Activated CD4-positive, CD25-positive, alpha-beta regulatory T cell treated with anti-CD3 and anti-CD28 coated beads, Interleukin-2, amount 50 U/mL, for 72 hours (primary cell): Measurements from ENCODE around the gene TMEM151A.

Source experiments
- DNase-seq: peaks from one replicate; pipeline ENCODE4 v3.0.0; 2021

The TMEM151A gene

DNA sequence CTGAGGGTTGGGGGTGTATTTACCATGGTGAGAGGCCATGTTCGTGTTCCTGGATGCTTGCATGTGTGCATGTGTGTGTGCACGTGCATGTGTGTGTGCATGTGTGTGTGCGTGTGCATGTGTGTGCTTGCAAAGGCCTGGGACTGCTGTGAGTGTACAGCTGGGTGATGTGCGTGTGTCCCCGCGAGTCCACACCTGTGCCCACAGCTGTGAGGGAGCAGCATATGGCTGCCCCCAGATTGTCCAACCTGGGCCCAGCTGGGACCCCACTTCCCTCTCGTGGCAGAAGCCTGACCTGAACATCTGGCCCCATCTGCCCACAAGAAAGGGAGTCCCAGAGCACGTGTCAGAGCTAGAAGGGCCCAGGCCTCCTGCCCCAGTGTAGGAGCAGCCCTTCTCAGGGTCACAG is 33.6 kb downstream of the TMEM151A start:
- no peak for DNase-seq

DNA sequence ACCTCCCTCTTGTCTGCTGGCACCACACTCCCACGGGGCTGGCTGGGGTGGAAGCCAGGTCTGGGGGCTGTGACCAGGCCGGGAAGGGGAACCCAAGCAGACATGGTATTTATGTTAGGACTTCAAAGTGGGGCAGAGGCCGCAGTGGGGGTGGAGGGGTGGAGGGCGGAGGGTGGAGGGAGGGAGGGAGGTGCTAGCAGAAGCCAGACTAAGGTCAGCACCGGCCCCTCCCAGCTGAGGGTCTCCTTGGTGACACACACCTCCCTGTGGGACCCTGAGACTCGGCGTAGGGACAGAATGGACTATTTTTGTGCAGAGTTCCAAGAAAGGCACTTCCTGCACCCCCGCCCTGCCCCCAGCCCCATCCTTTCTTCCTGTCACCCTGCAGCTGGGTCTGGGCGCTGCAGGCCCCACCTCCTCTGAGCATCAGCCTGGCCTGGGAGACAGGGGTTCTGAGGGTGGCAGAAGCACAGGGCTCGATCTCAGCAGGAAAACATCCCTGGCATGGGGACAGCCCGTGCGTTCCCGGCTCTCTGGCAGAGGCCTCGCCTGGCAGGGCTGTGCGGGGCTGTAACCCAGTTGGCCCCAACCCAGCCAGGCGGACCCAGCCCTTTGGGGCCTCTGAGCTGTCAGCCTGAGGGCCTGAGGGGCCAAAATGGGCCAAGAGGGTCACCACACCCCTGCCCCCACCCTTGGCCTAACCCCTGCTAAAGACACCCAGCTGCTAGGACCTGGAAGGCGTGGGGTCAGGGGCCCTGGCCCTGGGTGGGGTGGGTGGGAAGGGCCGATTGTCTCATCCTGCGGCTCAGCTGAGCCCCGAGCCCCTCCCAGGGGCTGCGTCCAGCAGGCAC is 34.8 kb downstream of the TMEM151A start:
- no peak for DNase-seq

DNA sequence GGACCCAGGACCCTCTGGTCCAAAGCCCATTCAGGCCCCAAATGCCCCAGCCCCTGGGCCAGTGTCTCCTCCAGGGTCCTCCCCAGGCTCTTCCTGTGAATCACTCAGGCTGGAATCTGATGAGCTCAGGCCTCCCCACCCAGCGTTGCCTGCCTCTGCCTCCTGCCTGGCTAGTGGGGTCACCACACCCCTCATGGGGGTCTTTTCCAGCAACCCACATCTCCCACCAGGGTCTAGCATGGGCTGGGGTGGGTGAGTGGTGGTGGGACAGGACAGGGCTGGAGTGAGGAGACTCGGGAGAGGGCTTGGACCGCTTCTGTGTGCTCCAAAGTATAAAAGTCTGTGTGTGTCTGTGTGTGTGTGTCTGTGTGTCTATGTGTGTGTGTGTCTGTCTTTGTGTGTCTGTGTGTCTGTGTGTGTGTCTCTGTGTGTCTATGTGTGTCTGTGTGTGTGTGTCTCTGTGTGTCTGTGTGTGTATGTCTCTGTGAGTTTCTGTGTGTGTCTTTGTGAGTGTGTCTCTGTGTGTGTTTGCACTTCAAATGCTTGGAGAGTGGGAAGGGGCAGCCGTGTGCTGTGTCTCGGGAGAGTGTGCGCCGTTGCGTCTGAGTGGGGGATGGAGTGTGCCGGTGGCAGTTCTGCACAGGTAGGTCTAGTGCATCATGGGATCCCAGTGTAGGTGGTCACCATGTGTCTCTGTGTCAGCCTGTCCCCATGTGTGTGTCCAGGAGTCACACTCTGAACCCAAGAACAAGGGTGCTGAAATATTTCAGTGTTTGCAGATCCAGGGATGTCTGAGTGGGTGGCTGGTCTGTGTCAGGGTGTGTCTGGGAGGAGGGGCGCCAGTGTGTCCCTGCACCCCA is 35.7 kb downstream of the TMEM151A start:
- no peak for DNase-seq

DNA sequence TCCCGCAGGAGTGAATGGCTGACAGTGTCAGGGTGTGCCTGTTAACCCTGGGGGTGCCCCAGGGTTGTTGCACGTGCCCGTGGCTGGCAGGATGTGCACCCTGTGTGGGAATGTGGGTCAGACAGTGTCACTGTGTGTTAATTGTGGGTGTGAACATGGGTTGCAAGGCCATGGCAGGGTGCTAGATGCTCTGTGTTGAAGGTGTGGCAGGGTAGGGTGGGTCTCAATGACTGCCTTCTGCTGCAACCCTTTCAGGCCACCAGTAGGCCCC is 36.3 kb downstream of the TMEM151A start:
- DNase-seq = no peak

DNA sequence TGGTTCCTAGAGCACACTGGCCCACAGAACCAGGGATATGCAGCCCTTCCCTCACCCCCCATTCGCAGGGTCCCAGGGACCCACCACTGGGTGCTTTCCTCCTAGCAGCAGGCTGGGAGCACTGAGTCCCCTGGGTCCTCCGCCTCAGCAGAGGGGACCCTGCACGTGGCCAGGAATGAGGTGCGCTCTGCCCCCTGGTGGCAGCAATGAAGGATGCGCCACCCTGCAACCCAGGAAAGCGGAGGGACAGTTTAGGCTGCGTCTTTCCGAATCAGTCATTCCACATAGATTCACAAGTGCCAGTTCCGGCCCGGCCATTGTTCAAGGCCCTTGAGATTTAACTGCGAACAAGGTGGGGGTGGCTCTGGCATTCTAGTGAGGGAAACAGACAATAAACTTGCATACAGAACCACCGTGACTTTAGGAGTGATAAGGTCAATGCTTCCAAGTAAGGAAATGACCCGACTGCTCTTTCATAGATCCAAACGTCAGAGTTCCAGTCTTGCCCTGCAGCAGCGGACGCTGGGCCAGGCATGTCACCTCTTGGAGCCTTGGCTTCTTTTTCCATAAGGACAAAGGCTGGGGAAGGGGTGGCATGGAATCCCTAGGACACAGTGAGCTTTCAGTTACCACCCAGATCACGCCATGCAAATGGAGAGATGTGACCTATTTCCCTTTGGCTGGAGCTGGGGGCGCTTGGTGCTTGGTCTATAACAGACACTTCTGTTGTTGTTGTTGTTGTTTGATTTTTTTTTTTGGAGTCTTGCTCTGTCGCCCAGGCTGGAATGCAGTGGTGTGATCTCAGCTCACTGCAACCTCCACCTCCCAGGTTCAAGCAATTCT is 36.8 kb downstream of the TMEM151A start:
- peak; percentile 81 for DNase-seq

DNA sequence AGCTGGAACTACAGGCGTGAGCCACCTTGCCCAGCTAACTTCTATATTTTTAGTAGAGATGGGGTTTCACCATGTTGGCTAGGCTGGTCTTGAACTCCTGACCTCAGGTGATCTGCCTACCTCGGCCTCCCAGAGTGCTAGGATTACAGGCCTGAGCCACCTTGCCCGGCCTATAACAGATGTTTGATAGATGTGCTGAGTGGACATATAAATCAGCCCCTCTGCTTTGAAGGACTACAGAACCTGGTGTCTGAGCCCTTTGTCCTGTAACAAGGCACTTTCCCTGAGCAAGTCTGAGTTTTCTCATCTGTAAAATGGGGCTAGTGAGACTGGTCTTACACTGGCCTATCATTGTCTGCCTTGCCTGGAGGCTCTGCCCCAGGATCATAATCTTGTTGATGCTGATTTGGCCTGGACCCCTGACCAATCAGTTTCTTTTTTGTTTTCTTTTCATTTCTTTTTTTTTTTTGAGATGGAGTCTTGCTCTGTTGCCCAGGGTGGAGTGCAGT is 37.5 kb downstream of the TMEM151A start:
- DNase-seq = no peak

DNA sequence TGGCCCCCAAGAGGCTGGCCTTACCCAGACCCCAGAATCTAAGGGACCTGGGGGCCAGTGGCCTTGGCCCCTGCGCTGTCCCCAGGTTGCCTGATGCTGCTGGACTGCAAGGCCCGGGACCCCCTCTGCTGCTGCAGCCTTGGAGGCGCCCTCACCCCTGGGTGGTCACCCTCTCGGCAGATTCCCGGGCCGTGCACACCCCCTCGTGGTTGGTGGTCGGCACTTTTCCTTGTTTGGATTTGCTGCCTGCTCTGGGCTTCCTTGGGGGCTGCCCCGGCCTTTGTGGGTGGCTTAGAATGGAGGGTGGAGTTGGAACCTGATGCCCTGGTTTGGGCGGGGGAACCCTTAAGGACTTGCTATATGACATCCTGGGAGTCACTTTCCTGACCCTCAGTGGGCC is 39.2 kb downstream of the TMEM151A start:
- DNase-seq = no peak

DNA sequence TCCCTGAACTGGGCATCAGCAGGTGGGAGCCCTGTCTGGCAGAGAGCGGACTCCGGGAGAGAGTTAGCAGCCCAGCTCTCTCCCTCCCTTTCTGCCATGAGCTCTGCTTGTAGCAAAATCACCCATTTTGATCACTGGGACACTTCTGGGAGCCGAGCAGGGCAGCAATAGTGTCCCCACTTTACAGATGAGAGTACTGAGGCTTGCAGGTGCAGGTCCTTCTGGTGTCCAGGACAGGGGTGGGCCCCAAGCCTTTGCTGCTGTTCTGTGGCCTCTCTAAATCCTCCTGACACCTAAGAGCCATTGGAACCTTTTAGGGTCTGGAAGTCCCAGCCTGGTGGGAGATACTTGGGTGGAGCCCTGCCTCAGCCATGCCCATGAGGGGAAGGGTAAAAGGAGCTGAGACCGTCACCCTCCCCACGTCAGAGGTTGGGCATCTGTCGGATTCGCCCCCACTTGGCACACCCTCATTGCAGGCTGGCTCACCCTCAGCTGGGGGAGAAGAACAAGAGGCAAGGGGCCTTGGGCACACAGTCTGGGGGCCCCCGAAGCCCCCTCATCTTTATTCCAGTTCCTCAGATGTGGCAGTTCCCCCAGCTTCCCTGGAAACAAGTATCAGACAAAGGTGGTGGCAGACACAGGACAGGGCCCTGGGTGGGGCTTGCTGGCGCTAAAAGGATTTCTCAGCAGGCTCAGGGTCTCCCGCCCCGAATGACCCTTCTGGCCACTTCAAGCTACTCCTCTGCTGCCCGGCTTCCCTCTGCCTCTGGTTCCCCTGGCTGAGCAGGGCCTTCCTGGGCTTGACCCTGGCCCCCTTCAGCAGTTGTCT is 40.1 kb downstream of the TMEM151A start:
- DNase-seq = no peak

DNA sequence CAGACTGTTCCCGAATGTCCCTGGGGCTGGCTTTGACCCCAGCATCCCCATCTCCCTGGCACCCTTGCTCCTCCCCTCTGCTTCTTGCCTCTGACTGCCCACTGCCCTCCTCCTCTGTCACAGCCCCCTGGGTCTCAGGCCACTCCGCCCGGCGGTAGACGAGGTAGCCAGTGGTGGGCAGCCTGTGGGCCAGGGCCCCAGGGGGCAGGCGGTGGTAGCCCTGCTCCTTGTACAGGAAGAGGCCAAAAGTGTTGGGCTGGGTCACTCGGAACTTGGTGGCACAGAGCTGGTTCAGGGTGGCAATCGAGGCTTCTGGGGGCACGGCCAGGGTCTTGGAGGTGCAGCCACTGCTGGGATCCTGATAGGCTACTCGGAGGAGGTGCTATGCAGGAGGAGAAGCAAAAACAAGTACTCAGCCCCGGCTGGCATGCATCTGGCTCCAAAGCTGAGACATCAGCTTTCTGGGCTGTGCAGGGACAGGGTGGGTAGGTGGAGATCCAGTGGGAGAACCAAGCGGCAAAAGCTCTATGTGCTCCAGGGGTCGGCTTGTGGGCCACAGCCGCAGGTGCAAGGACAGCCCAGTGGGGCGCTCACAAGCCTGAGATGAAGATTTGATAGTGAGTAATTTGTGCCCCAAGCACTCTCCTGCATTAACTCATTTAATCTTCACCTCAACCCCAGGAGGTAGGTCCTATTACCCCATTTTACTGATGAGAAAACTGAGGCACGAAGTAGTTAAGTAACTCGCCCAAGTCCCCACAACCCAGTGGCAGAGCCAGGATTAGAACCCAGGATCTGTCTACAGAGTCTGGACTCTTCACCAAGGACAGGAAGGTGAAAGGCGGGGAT is 40.9 kb downstream of the TMEM151A start:
- DNase-seq = no peak

DNA sequence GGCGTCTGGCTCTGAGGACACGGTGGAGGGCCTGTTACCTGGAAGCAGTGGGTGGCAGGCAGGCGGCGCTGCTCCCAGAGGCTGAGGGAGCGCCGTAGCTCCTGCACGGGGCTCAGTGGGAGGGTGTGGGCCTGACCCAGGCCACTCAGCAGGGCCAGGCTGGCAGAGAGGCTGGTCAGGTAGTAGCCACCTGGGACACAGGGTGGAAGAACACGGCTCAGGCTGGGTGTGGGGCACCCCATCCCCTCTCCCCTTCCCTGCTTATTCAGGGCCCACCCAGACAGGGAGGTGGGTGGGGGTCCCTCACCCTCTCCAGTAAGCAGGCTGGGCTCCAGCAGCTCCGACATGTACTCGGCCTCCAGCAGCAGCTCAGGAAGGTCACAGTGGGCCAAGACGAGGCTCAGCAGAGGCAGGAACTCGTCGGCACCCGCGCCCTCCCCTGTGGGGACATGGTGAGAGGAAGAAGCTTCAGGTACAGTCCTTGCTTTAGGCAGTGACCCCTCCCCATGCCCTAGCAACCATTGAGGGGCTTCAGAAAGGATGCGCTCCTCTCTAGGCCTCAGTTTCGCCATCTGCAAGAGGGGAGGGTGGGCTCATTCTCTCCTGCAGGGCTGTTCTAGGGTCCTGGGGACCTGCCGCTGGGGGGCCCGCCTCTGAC is 41.7 kb downstream of the TMEM151A start:
- DNase-seq = no peak

DNA sequence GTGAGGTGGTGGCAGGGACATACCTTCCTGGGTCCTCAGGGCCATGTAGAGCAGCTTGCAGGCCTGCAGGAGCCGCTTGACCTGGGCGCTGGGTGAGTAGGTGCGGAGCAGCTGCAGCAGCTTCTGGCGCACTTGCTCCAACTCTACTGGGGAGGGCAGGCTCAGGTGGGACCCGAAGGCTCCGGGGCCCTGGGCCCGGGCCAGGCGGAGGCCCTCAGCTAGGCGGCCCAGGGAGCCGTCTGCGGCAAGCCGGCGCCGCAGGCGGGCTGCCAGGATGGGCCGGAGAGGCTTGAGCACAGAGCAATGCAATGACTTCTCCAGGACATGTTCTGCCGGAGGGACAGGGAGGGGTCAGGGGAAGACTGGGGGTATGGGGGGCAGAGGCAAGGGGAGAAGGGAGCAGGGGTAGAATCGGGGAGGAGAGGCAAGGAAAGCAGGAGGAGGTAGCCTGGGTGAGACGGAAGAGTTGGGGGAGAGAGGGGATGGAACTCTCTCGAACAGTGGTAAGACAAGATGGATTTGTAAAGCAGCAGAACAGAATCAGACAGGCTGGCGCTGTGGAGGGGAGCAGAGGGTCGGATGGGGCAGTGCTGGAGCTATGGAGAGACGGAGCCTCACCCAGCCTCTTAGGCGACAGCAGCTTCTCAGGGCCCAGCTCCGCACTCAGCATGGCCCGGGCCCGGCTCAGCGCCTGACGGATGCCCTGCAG is 42.4 kb downstream of the TMEM151A start:
- no peak for DNase-seq

DNA sequence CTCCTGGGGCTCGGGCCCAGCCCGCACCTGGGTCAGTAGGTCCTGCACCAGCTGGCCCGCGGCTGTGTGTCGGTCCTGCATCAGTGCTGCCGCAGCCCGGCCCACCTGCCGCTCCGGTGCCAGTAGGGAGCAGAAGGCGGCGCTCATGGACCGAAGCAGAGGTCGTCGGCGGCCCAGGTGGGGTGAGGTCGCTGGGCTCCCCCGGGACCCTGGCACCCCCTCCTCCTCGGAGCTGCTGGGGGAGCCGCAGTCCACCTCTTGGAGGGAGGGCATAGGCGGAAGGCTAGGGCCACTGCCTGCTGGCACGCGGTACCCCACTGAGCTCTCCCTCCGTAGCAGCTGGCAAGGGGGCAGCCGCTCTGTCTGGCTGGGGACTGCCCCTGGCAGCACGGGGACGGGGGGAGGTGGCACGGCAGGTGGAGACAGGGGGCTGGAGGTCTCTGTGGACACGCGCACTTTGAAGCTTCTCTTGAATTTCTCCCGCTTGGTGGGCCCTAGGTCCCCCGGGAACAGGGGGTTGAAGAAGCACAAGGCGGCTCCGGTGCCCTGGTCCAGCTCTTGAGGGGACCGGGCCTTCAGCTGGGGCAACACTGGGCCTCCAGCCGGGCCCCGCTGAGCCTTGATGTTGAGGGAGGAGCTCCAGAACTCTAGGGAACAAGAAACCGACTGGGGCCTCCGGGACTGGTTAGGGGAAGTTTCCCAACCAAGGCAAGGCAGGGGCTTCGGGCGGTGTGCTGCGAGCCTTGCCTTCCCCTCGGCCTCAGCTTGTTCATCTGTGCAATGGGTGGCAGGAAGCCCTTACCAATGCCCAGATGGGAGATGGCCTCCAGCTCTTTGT is 43.1 kb downstream of the TMEM151A start:
- no peak for DNase-seq

DNA sequence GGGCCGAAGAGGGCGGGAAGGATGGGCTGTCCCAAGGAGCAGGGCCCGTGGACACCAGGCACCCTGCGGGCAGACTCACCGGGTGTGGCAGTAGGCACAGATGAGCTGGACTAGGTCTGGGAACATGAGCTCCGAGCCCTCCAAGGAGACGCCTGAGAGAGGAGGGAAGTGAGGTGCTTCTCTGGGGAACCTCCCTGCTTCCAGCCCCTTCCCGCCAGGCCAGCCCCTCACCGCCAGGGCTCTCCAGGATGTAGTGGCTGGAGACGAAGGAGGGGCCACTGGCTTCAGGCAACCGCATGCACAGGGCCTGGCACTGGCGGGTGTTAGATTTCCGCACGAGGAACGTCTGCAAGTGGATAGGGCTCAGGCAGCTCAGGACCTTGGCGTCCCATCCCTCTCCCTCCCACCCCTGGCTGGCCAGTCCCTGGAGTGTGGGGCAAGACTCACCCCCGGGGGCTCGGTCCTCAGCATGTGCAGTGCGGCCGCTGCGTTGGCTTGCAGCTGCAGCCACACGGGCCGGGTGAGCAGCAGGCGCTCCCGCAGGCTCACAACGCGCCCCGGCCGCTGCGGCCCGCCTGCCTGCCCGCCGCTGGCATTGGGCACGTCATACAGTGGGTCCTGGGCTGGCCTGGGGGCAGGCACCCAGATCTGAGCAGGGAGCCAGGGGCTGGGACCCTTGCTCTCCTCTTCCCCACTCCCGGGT is 44.0 kb downstream of the TMEM151A start:
- DNase-seq = no peak

DNA sequence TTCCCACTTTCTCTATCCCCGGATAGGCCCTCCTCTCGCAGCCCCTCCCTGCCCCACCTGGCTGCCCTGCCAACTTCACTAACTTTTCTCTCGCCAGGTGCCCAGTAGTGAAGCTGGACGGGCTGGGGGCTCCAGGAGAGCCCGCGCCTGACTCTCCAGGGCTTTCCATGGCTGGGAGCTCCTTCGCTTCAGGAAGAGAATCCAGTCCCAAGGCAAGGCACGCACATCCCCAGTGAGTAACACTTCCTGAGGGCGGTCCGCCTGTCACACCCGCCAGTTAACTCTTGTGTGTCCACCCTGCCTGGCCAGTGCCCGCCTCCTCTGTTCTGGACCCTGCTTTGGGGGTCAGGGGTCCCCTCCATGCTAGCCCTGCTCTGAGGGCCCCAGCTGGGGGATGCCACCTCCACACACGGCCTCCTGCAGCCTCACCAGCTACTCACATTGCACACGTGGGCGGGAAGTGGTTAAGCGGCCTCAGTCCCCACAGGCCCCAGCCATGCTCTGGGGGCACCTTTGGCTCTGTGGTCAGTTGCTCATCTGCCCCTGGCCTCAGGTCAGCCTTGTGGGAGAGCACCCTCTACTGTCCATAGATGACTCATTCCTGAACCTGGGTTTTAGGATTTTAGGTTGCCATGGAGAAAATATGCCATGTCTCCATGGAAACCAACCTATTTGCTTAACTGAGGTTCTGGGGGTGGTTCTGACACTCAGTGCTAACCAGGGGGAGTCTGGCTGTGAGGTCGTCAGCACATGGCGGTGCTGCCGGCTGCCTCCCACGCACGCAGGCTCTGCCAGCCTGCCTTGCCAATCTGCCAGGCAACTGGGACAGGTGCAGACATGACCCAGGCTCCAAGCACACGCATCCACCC is 44.8 kb downstream of the TMEM151A start, which contains the start of gene RIN1:
RIN1 (minus strand) TSS at position 201 of the 869 bp plus-strand sequence; CDS start at position 169, 32 bp downstream.
- peak; percentile 78 for DNase-seq

DNA sequence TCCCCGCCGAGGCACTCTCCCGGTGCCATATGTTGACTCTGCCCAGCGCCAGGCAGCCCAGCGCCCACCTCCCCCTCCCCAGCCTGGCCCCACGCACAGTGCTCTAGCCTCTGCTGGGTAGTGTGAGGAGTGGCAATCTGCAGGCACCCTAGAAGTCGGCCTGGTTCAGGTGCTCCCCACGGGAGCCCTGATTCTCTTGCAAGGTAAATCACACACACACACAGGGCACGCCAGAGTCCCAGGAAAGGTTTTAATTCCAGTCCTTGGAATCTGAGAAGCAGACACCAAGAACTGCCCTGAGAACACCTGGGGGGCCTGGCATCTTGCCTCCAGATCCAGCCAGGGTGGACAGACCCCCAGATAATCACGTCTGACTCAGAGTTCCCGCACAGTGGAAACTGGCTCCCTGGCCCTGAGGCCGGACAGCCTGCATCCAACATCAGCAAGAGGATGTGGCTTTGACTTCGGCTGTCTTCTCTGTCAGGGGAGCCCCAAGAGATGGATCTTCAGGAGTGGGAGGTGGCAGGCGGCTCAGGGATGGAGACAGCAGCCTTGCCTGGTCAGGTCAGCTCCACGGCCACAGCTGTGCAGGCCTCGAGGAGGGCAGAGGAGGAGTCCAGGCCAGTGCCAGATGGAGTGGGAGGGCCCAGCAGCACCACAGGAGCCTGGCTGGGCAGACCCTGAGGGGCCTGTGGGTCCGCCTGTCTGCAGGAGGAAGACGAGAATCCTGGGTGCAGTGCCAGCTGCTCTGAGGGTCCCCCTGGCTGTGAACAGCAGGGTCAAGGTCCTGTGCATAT is 45.6 kb downstream of the TMEM151A start:
- no peak for DNase-seq
